HepG2 (cell line): Measurements from ENCODE around the gene MXRA8. TPM values are rescaled to one million over a fixed set of nuclear protein-coding genes. Genes with fewer than 3 reads are reported as not detected.

Experiments
- CTCF ChIP-seq: sonication (generic); formaldehyde crosslinking; IDR thresholded peaks from 2 replicates; pipeline ENCODE4 v1.5.0; 2020; ENCODE audit warnings: mild to moderate bottlenecking, missing genetic modification reagents, moderate library complexity
- ELF1 ChIP-seq: sonication (generic); formaldehyde crosslinking; IDR thresholded peaks from 2 replicates; pipeline ENCODE4 v1.4.0; 2020; ENCODE audit warnings: missing genetic modification reagents
- FLYWCH1 ChIP-seq: sonication (generic); formaldehyde crosslinking; IDR thresholded peaks from 2 replicates; pipeline ENCODE4 v1.8.1; 2023; ENCODE audit warnings: mild to moderate bottlenecking, missing genetic modification reagents
- GLMP ChIP-seq: sonication (generic); formaldehyde crosslinking; IDR thresholded peaks from 2 replicates; pipeline ENCODE4 v1.9.0; 2021; ENCODE audit warnings: missing genetic modification reagents, mild to moderate bottlenecking, borderline replicate concordance
- IRF2 ChIP-seq: IDR thresholded peaks from 2 replicates; pipeline ENCODE4 v1.6.1; 2018; ENCODE audit warnings: missing genetic modification reagents, missing compliant biosample characterization
- KDM4B ChIP-seq: sonication (generic); formaldehyde crosslinking; IDR thresholded peaks from 2 replicates; pipeline ENCODE4 v1.4.0; 2020; ENCODE audit warnings: missing genetic modification reagents
- MED8 ChIP-seq: sonication (generic); formaldehyde crosslinking; IDR thresholded peaks from 2 replicates; pipeline ENCODE4 v1.8.1; 2023; ENCODE audit warnings: mild to moderate bottlenecking, missing genetic modification reagents; ENCODE audit not compliant: insufficient replicate concordance
- MXD4 ChIP-seq: IDR thresholded peaks from 2 replicates; pipeline ENCODE4 v1.6.1; 2016; ENCODE audit warnings: mild to moderate bottlenecking, missing biosample characterization, missing genetic modification reagents
- POGZ ChIP-seq: sonication (generic); formaldehyde crosslinking; IDR thresholded peaks from 2 replicates; pipeline ENCODE4 v1.4.0; 2020; ENCODE audit warnings: mild to moderate bottlenecking, missing genetic modification reagents
- SMARCC2 ChIP-seq: fragments of 450-650 bp; IDR thresholded peaks from 2 replicates; pipeline ENCODE4 v1.6.1; 2017; ENCODE audit warnings: antibody characterized with exemption, mild to moderate bottlenecking
- SNRNP70 ChIP-seq: fragments of 200-400 bp; formaldehyde crosslinking; IDR thresholded peaks from 2 replicates; pipeline ENCODE4 v1.6.1; 2017; ENCODE audit warnings: mild to moderate bottlenecking, low read depth, low read length, moderate library complexity
- ZBTB21 ChIP-seq: sonication (generic); formaldehyde crosslinking; IDR thresholded peaks from 2 replicates; pipeline ENCODE4 v1.4.0; 2020; ENCODE audit warnings: missing genetic modification reagents
- ZBTB46 ChIP-seq: sonication (generic); formaldehyde crosslinking; IDR thresholded peaks from 2 replicates; pipeline ENCODE4 v1.4.0; 2020; ENCODE audit warnings: mild to moderate bottlenecking, missing genetic modification reagents, borderline replicate concordance
- ZHX1 ChIP-seq: sonication (generic); formaldehyde crosslinking; IDR thresholded peaks from 2 replicates; pipeline ENCODE4 v1.8.1; 2022; ENCODE audit warnings: low read depth, mild to moderate bottlenecking, missing genetic modification reagents
- ZNF24 ChIP-seq: fragments of 450-650 bp; IDR thresholded peaks from 2 replicates; pipeline ENCODE4 v1.6.1; 2017; ENCODE audit warnings: antibody characterized with exemption, mild to moderate bottlenecking
- ZNF281 ChIP-seq: sonication (generic); formaldehyde crosslinking; IDR thresholded peaks from 2 replicates; pipeline ENCODE4 v1.4.0; 2020; ENCODE audit warnings: missing genetic modification reagents, borderline replicate concordance
- ZNF33B ChIP-seq: sonication (generic); formaldehyde crosslinking; IDR thresholded peaks from 2 replicates; pipeline ENCODE4 v1.5.1; 2020; ENCODE audit warnings: mild to moderate bottlenecking, missing genetic modification reagents
- ZSCAN20 ChIP-seq: sonication (generic); formaldehyde crosslinking; IDR thresholded peaks from 2 replicates; pipeline ENCODE4 v1.4.0; 2020; ENCODE audit warnings: missing genetic modification reagents, mild to moderate bottlenecking, borderline replicate concordance
- ZZZ3 ChIP-seq: sonication (generic); formaldehyde crosslinking; IDR thresholded peaks from 2 replicates; pipeline ENCODE4 v1.4.0; 2020; ENCODE audit warnings: missing genetic modification reagents, mild to moderate bottlenecking, borderline replicate concordance
- polyA plus RNA-seq, 8 experiments: library from polyadenylated mRNA; depleted of rRNA in 3 of 8; stranded (reverse) in 7 of 8; unstranded in 1 of 8; fragments of >200 nt; fragmentation: Illumina TruSeq in 4 of 8; extraction: Trizol in 4 of 8; gene quantifications; 2 replicates each; pipeline versions ENCODE4 v1.2.1 to v1.2.3, GENCODE V29; 2011 to 2016; ENCODE audit warnings: low read depth in 4 of 8, missing spikeins in 1 of 8, mixed read lengths in 1 of 8; ENCODE audit not compliant: insufficient read depth in 1 of 8
- total RNA-seq, 5 experiments: library from RNA; depleted of rRNA; stranded (reverse); fragments of >200 nt; fragmentation: Illumina TruSeq; extraction: Trizol; gene quantifications; 2 replicates each; pipeline ENCODE4 v1.2.3, GENCODE V29; 2016; ENCODE audit warnings: low read depth in 1 of 5

MXRA8 gene
- total and polyA plus RNA-seq, 2 of the 13 experiments (the other 11 are each of a cell fraction or from before 2014, with no cell fraction given) = 19.8 to 44.8 TPM

GRCh38 chr1:1399187-1399871 is 41.0 kb upstream of the MXRA8 start, which contains the start of gene CCNL2 (continued):
- TF ChIP-seq GLMP (CRISPR knock-in tag) (no peak), ZSCAN20 (peak; percentile 64; the same call in 1 of the 2 replicates), IRF2 (CRISPR knock-in tag) (peak; percentile 83), ZNF24 (no peak), MXD4 (peak; percentile 73; the same call in 1 of the 2 replicates), FLYWCH1 (no peak), ZNF33B (CRISPR knock-in tag) (no peak), ZZZ3 (peak; percentile 78; the same call in 1 of the 2 replicates), ZHX1 (peak; percentile 71), SMARCC2 (no peak), MED8 (no peak), SNRNP70 (no peak), ZNF281 (CRISPR knock-in tag) (peak; percentile 9; the same call in 1 of the 2 replicates), POGZ (CRISPR knock-in tag) (peak; percentile 65; the same call in 1 of the 2 replicates), ZBTB21 (CRISPR knock-in tag) (no peak), KDM4B (peak; percentile 77; the same call in 1 of the 2 replicates), CTCF (CRISPR knock-in tag) (peak; percentile 63), ZBTB46 (CRISPR knock-in tag) (no peak), ELF1 (CRISPR knock-in tag) (peak; percentile 97)
